A673 (cell line): Measurements from ENCODE around the gene IFNL1.
A peak's percentile ranks its signal among the peaks of the same experiment; 100 is the strongest.

Experiments used
- CTCF ChIP-seq: fragments of 300-800, 200-600 bp; sonication (generic); conservative IDR thresholded peaks from 2 replicates; pipeline ENCODE4 v1.5.1; 2017; ENCODE audit warnings: low read depth, mild to moderate bottlenecking, antibody characterized with exemption, low read length, moderate library complexity, mixed read lengths
- EZH2 ChIP-seq: fragments of 200-600 bp; sonication (generic); IDR thresholded peaks from 2 replicates; pipeline ENCODE4 v1.6.1; 2017; ENCODE audit warnings: borderline replicate concordance, low read depth, mild to moderate bottlenecking, mixed read lengths, antibody characterized with exemption, low read length; ENCODE audit not compliant: poor library complexity, severe bottlenecking

- no peak for TF ChIP-seq CTCF
- peak; percentile 88 for TF ChIP-seq EZH2
These were observed 31.6 kb upstream of the IFNL1 start for GRCh38 chr19:39264306-39265290.
